Loucy (cell line): Measurements from ENCODE around the gene KCNK1.

Experiments used
- CTCF ChIP-seq: fragments of 200-600 bp; sonication (generic); conservative IDR thresholded peaks from 2 replicates; pipeline ENCODE4 v1.5.1; 2014; ENCODE audit warnings: mild to moderate bottlenecking, antibody characterized with exemption, low read length
- EZH2phosphoT487 ChIP-seq: fragments of 200-600 bp; IDR thresholded peaks from 2 replicates; pipeline ENCODE4 v1.6.1; 2018; ENCODE audit warnings: antibody characterized with exemption, mild to moderate bottlenecking, moderate library complexity, borderline replicate concordance

GRCh38 chr1:233614743-233615521, 1.0 kb downstream of the KCNK1 start:
- TF ChIP-seq CTCF (no peak), EZH2phosphoT487 (no peak)
